ENCODE measurements around the gene ACVR2A.
A peak's percentile ranks its signal among the peaks of the same experiment; 100 is the strongest.

Gene ACVR2A

DNA sequence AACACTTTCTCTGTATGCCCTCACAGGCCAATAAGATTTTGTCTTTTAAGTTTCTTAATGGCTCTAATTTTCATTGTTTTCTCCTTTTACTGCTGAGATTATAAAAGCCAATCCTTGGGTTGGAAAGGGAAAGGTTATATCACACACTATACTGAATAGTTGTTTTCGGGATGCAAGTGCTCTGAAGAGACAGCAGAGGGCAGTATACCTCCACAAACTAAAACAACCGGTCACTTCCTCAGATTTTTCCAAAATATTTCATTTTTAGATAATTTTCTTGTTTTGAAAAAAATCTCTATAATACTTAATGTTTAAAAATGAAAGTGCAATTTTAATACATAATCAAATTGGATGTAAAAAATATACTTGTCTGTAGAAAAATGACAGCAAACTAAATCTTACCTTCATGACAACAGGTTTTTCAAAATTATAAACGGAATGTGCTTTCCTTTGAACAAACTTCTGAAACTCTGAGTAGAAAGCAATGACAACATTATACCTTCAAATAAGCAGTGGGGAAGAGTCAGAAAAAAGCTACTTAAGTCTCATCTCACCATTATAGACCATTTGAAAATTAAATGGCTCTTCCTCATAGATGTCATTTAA is 93.0 kb downstream of the ACVR2A start:
- Histone ChIP-seq H3K9me3 (ENCODE audit: insufficient read depth, low read length) (no peaks in the 10 kb centered on the region), H3K4me3 (ENCODE audit: low read length) (no peak overlapping the region), H3K9ac (ENCODE audit: low read length) (no peak overlapping the region), H3K4me2 (ENCODE audit: low read length) (no peak overlapping the region), H2AFZ (ENCODE audit: low read depth, low read length) (no peak overlapping the region), H3K27me3 (ENCODE audit: low read depth, low read length) (no peaks in the 10 kb centered on the region), H3K4me1 (ENCODE audit: low read length) (no peaks in the 10 kb centered on the region), H3K79me2 (ENCODE audit: low read length) (no peaks in the 10 kb centered on the region), H4K20me1 (ENCODE audit: insufficient read depth, low read length) (no peaks in the 10 kb centered on the region), H3K36me3 (replicated peaks; ENCODE audit: low read depth, low read length) (peaks cover 27% of the 10 kb centered on the region), H3K27ac (ENCODE audit: low read length) (no peak overlapping the region)
- TF ChIP-seq EZH2phosphoT487 (IDR thresholded peaks at IDR 0.05; ENCODE audit: low read depth) = no peak
- peak; percentile 83 for TF ChIP-seq CTCF (IDR thresholded peaks at IDR 0.05; ENCODE audit: low read depth, low read length)

DNA sequence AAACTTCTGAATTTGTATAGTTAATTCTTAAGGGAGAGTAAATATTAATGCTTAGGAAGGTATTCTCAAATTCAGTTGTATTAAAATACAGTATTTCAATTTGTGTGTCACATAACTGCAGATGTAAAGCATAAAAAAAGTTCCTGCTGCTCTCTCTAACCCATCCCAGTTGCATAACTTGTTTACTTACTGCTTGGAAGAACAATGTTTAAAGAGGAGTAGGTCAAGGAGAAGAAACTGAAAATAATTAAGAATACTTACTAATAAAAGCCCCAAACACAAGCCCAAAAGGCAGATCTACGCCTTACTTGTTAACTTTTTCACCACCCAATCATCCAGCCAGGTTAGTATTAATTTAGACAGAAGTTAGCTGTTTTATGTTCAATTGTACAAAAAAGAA is 94.5 kb downstream of the ACVR2A start:
- H3K9ac ChIP-seq (ENCODE audit: low read length) = no peak overlapping the region
- no peaks in the 10 kb centered on the region for H3K79me2 ChIP-seq (ENCODE audit: low read length)
- H3K36me3 ChIP-seq (replicated peaks; ENCODE audit: low read depth, low read length) = peaks cover 22% of the 10 kb centered on the region
- TF ChIP-seq EZH2phosphoT487 (IDR thresholded peaks at IDR 0.05; ENCODE audit: low read depth) (no peak), CTCF (IDR thresholded peaks at IDR 0.05; ENCODE audit: low read depth, low read length) (no peak)
- H3K4me1 ChIP-seq (ENCODE audit: low read length) = no peaks in the 10 kb centered on the region
- H3K27me3 ChIP-seq (ENCODE audit: low read depth, low read length) = no peaks in the 10 kb centered on the region
- H3K27ac ChIP-seq (ENCODE audit: low read length) = no peak overlapping the region
- no peak overlapping the region for H3K4me2 ChIP-seq (ENCODE audit: low read length)
- no peak overlapping the region for H2AFZ ChIP-seq (ENCODE audit: low read depth, low read length)
- no peaks in the 10 kb centered on the region for H3K9me3 ChIP-seq (ENCODE audit: insufficient read depth, low read length)
- no peak overlapping the region for H3K4me3 ChIP-seq (ENCODE audit: low read length)
- no peaks in the 10 kb centered on the region for H4K20me1 ChIP-seq (ENCODE audit: insufficient read depth, low read length)

GRCh38 chr2:147945660-147946059 is 100.8 kb downstream of the ACVR2A start:
- Histone ChIP-seq H3K27ac (ENCODE audit: low read length) (no peak overlapping the region), H3K36me3 (replicated peaks; ENCODE audit: low read depth, low read length) (no peaks in the 10 kb centered on the region), H3K27me3 (ENCODE audit: low read depth, low read length) (no peaks in the 10 kb centered on the region), H2AFZ (ENCODE audit: low read depth, low read length) (no peak overlapping the region), H3K9ac (ENCODE audit: low read length) (no peak overlapping the region), H3K4me2 (ENCODE audit: low read length) (no peak overlapping the region), H3K79me2 (ENCODE audit: low read length) (no peaks in the 10 kb centered on the region), H3K9me3 (ENCODE audit: insufficient read depth, low read length) (no peaks in the 10 kb centered on the region), H3K4me1 (ENCODE audit: low read length) (no peaks in the 10 kb centered on the region), H3K4me3 (ENCODE audit: low read length) (no peak overlapping the region), H4K20me1 (ENCODE audit: insufficient read depth, low read length) (no peaks in the 10 kb centered on the region)
- TF ChIP-seq CTCF (IDR thresholded peaks at IDR 0.05; ENCODE audit: low read depth, low read length) = no peak
- TF ChIP-seq EZH2phosphoT487 (IDR thresholded peaks at IDR 0.05; ENCODE audit: low read depth) = no peak

DNA sequence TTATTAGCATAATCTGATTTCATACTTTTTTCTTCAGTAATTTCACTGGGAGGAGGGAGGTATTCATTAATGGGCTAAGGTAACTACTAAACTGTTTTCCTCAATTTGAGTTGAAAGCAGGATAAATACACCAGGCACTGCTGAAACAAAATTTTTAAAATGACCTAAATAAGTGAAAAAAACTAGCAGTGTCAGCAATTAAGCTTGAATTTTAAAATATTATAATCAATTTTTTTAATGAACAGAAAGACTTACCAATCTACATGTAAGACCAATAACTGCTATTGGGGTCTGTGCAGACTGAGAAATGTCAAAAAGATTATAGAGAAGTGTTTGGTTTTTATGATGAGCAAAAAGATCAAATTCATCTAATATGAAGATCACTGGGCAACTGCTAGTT is 107.3 kb downstream of the ACVR2A start:
- no peak overlapping the region for H3K9ac ChIP-seq (ENCODE audit: low read length)
- H3K4me3 ChIP-seq (ENCODE audit: low read length) = no peak overlapping the region
- no peaks in the 10 kb centered on the region for H3K4me1 ChIP-seq (ENCODE audit: low read length)
- no peak overlapping the region for H2AFZ ChIP-seq (ENCODE audit: low read depth, low read length)
- H3K4me2 ChIP-seq (ENCODE audit: low read length) = no peak overlapping the region
- no peaks in the 10 kb centered on the region for H4K20me1 ChIP-seq (ENCODE audit: insufficient read depth, low read length)
- H3K27ac ChIP-seq (ENCODE audit: low read length) = no peak overlapping the region
- H3K27me3 ChIP-seq (ENCODE audit: low read depth, low read length) = no peaks in the 10 kb centered on the region
- H3K36me3 ChIP-seq (replicated peaks; ENCODE audit: low read depth, low read length) = peaks cover 5% of the 10 kb centered on the region
- H3K79me2 ChIP-seq (ENCODE audit: low read length) = no peaks in the 10 kb centered on the region
- no peaks in the 10 kb centered on the region for H3K9me3 ChIP-seq (ENCODE audit: insufficient read depth, low read length)
- TF ChIP-seq EZH2phosphoT487 (IDR thresholded peaks at IDR 0.05; ENCODE audit: low read depth) (no peak), CTCF (IDR thresholded peaks at IDR 0.05; ENCODE audit: low read depth, low read length) (no peak)

Measured in OCI-LY3 (cell line).